Measurements from ENCODE around the gene ISG20L2. TPM values are rescaled to one million over a fixed set of nuclear protein-coding genes. Genes with fewer than 3 reads are reported as not detected.
A peak's percentile ranks its signal among the peaks of the same experiment; 100 is the strongest.

The ISG20L2 gene
- total RNA-seq, 6 donors from 2014 or later, result 10.8 to 38.8 (median 22.9) TPM

GRCh38 chr1:156676820-156677615 is 51.5 kb downstream of the ISG20L2 start, which contains the start of gene NES:
TSS of gene NES (minus strand) at chr1:156677407. CDS start at chr1:156677264, 143 bp downstream.
- H3K27me3 ChIP-seq, result peaks cover 0 to 20% (median 8%) of the 10 kb centered on the region in 4 donors
- H3K27ac ChIP-seq, result peak within 1 kb of the TSS; percentile 82 to 91 (median 87)
- WGBS, 2 donors, result 2 to 6% methylated on average over 31 to 50 of the region's 70 CpGs
- peak in 1 of 4 donors; percentile 18 for TF ChIP-seq POLR2A (IDR thresholded peaks at IDR 0.05)
- no peak for TF ChIP-seq EP300 (IDR thresholded peaks at IDR 0.05)
- TF ChIP-seq POLR2AphosphoS5 (IDR thresholded peaks at IDR 0.05), result peak in 1 of 2 donors; percentile 56
- peak in 1 of 6 experiments; percentile 8 for TF ChIP-seq CTCF (IDR thresholded peaks at IDR 0.05)
- H3K4me3 ChIP-seq, result peak within 1 kb of the TSS; percentile 55 to 74 (median 64)
- ATAC-seq (ENCODE audit: low FRiP score in 2 of 2), result peak; percentile 71 to 88
- H3K36me3 ChIP-seq, result peaks cover 0 to 30% (median 0%) of the 10 kb centered on the region in 4 donors
- no peaks in the 10 kb centered on the region for H3K9me3 ChIP-seq
- peaks cover 17 to 38% (median 32%) of the 10 kb centered on the region in 4 donors for H3K4me1 ChIP-seq
- DNase-seq, result peak in 1 of 2 donors; percentile 87

GRCh38 chr1:156676114-156676819 is 52.3 kb downstream of the ISG20L2 start:
- ATAC-seq (ENCODE audit: low FRiP score in 2 of 2) (no peak), DNase-seq (peak in 1 of 2 donors; percentile 85)
- no peaks in the 10 kb centered on the region for H3K9me3 ChIP-seq
- H3K27ac ChIP-seq, result peak overlapping the region; percentile 82 to 91 (median 87)
- H3K4me1 ChIP-seq, result peaks cover 17 to 38% (median 32%) of the 10 kb centered on the region in 4 donors
- H3K36me3 ChIP-seq, result peaks cover 0 to 37% (median 0%) of the 10 kb centered on the region in 4 donors
- no peak for TF ChIP-seq CTCF (IDR thresholded peaks at IDR 0.05)
- TF ChIP-seq EP300 (IDR thresholded peaks at IDR 0.05), result no peak
- TF ChIP-seq POLR2A (IDR thresholded peaks at IDR 0.05), result no peak
- no peak for TF ChIP-seq POLR2AphosphoS5 (IDR thresholded peaks at IDR 0.05)
- H3K27me3 ChIP-seq, result peaks cover 0 to 20% (median 8%) of the 10 kb centered on the region in 4 donors
- whole genome bisulfite sequencing, 2 donors, result 17 to 20% methylated on average over 7 to 47 of the region's 49 CpGs
- peak overlapping the region; percentile 55 to 74 (median 64) for H3K4me3 ChIP-seq

GRCh38 chr1:156675210-156676113 is 53.1 kb downstream of the ISG20L2 start:
- Histone ChIP-seq H3K4me1 (peaks cover 17 to 40% (median 37%) of the 10 kb centered on the region in 4 donors), H3K27ac (peak overlapping the region; percentile 82 to 91 (median 87)), H3K36me3 (peaks cover 0 to 43% (median 0%) of the 10 kb centered on the region in 4 donors), H3K4me3 (peak overlapping the region; percentile 55 to 74 (median 64)), H3K9me3 (no peaks in the 10 kb centered on the region), H3K27me3 (peaks cover 0 to 20% (median 8%) of the 10 kb centered on the region in 4 donors)
- no peak for DNase-seq
- TF ChIP-seq CTCF (IDR thresholded peaks at IDR 0.05), result no peak
- TF ChIP-seq POLR2AphosphoS5 (IDR thresholded peaks at IDR 0.05), result no peak
- TF ChIP-seq POLR2A (IDR thresholded peaks at IDR 0.05), result no peak
- WGBS, 2 donors, result 42 to 54% methylated on average over 12 to 16 of the region's 18 CpGs
- ATAC-seq (ENCODE audit: low FRiP score in 2 of 2), result no peak

GRCh38 chr1:156673387-156674121 is 55.0 kb downstream of the ISG20L2 start:
- no peaks in the 10 kb centered on the region for H3K9me3 ChIP-seq
- TF ChIP-seq POLR2A (IDR thresholded peaks at IDR 0.05) (no peak), CTCF (IDR thresholded peaks at IDR 0.05) (no peak), POLR2AphosphoS5 (IDR thresholded peaks at IDR 0.05) (no peak), EP300 (IDR thresholded peaks at IDR 0.05) (no peak)
- peak overlapping the region; percentile 28 to 91 (median 86) for H3K27ac ChIP-seq
- H3K27me3 ChIP-seq, result peaks cover 0 to 20% (median 8%) of the 10 kb centered on the region in 4 donors
- H3K4me3 ChIP-seq, result peak overlapping the region in 2 of 4 donors; percentile 55 to 74
- peaks cover 0 to 43% (median 0%) of the 10 kb centered on the region in 4 donors for H3K36me3 ChIP-seq
- DNase-seq, result no peak
- peaks cover 23 to 53% (median 48%) of the 10 kb centered on the region in 4 donors for H3K4me1 ChIP-seq
- WGBS, 2 donors, result 41 to 69% methylated on average over 6 to 8 of the region's 8 CpGs
- no peak for ATAC-seq (ENCODE audit: low FRiP score in 2 of 2)
